HL-60/S4 treated with phorbol 12-myristate 13-acetate at 8.2 ng/mL for 4 days and 3 days (cell line): ENCODE measurements around the gene SNRNP48.

Source experiments
- in situ Hi-C: fragments of 300-500 bp; cut with MboI; formaldehyde crosslinking; loops from 2 replicates; pipeline ENCODE4 v1.15.0; 2022; ENCODE audit warnings: low sequenced_read_pairs

Gene SNRNP48, protein sequence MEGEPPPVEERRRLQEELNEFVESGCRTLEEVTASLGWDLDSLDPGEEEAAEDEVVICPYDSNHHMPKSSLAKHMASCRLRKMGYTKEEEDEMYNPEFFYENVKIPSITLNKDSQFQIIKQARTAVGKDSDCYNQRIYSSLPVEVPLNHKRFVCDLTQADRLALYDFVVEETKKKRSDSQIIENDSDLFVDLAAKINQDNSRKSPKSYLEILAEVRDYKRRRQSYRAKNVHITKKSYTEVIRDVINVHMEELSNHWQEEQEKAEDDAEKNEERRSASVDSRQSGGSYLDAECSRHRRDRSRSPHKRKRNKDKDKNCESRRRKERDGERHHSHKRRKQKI

DNA sequence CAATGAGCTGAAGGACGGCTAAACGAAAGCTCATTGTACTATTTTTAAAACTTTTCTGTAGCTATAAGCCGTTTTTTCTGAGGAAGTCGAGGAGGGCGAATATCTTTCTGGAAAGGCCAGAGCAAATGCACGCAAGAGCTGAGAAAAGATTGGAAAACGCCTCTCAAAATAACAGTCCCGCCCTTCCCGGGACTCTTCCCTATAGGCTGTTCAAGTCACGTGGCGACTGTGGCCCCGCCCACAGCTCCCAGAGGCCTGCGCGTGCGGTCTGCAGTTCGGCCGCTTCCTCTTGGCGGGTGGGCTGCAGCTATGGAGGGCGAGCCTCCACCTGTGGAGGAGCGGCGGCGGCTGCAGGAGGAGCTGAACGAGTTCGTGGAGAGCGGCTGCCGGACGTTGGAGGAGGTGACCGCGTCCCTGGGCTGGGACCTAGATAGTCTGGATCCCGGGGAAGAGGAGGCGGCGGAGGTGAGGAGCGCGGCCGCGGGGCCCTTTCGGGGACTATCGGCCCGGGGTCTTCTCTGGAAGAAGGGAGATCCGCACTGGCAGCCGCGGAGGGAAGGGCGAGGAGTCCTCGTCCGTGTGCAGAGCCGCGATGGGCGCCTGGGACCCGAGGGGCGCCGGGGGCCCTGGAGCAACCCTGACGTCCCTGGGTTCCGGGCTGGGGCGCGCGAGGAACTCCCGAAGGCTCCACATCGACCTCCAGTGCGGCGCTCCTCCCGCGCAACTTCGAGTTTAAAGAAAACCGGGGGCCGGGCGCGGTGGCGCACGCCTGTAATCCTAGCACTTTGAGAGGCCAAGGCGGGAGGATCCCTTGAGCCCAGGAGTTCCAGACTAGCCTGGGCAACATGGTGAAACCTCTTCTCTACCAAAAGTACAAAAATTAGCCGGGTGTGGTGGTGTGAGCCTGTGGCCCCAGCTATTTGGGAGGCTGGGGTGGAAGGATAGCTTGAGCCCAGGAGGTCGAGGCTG, at the start of gene SNRNP48:
Gene SNRNP48 (plus strand): TSS at position 250 of the 969 bp plus-strand sequence. CDS start 60 bp downstream, at position 310.
- in situ Hi-C loops, result loop anchor here (25.0 kb wide), 1 partner anchor 178 kb away; no protein-coding TSS in a partner anchor

DNA sequence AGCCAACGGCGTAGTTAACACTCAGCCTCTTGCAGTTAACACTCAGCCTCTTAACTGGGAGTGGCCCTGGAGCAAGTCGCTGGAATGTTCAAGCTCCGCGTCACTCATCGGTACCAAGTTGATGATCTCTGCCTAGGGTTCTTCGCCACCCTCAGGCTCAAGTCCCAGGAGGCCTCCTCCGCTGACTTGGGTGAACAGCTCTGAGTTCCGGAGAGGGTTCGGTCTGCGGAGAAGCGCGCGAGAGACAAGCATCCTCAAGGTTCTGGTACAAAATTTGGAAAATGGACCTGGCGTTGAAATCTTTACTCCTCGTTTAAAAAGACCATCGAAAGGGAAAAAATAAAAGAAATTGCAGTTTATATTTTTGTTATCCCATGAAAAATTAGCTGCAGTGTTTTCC, 49.4 kb upstream of the SNRNP48 start:
- in situ Hi-C loops, result no loop called here

DNA sequence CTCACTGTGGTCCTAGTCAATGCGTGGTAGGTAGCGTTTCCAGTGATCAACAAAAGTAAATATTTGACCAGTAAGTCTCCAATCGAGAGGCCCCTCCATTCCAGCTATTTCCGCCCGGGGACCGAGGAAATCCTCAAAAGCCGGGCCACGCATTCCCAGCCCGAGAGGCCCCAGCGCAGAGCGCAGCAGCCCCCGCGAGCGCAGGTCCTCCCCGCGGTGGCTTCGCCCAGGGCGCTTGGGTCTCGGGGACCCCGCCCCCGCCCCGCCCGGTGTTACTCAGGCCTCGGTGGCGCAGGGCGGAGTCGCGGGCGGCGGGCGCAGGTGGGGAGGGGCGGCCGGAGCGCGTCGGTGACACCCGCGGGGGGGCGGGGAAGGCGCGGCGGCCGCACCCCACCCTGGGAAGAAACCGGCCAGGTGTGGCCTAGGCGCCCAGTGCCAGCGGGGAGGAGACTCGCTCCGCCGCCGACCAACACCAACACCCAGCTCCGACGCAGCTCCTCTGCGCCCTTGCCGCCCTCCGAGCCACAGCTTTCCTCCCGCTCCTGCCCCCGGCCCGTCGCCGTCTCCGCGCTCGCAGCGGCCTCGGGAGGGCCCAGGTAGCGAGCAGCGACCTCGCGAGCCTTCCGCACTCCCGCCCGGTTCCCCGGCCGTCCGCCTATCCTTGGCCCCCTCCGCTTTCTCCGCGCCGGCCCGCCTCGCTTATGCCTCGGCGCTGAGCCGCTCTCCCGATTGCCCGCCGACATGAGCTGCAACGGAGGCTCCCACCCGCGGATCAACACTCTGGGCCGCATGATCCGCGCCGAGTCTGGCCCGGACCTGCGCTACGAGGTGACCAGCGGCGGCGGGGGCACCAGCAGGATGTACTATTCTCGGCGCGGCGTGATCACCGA, 48.6 kb upstream of the SNRNP48 start, which contains the start of gene DSP:
Gene DSP (plus strand): TSS at position 497 of the 890 bp plus-strand sequence. CDS start 245 bp downstream, at position 742.
- in situ Hi-C loops, result no loop called here

DNA sequence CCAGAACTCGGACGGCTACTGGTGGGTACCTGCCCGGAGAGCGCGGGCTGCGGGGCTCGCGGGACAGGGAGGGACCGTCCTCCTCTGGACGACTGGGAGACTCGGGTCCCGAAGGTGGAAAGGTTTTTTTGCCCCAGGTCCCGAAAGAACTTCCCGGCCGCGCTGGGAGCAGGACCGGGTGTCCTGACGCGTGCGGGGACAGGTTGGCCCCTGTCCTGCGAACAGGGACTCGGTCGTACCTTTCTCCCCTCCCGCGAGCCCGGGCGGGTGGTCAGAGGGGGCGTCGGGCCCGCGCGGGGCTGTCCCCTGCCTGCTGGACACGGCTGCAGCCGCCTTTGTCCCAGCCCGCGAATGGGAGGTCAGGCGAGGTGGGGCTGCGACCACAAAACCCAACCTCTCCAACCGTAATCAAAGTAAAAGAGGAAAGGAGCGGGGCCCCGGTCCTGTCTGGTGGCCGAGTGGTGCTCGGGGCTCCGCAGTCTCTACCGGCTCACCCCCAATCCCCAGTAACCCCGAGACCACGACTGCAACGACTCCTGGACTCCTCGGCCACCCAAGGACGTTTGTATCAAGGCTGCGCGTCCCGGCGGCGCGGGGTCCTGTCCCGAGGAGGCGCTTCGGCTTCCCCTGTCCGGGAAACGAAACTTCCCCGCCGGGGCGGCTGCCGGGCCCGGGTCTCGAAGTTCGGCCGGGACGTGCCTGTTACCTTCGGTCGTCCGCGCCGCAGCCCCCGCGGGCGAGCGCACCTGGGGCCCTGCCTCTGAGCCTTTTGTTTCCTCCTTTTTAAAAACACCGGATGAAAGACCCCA, 47.7 kb upstream of the SNRNP48 start:
- in situ Hi-C loops, result no loop called here

DNA sequence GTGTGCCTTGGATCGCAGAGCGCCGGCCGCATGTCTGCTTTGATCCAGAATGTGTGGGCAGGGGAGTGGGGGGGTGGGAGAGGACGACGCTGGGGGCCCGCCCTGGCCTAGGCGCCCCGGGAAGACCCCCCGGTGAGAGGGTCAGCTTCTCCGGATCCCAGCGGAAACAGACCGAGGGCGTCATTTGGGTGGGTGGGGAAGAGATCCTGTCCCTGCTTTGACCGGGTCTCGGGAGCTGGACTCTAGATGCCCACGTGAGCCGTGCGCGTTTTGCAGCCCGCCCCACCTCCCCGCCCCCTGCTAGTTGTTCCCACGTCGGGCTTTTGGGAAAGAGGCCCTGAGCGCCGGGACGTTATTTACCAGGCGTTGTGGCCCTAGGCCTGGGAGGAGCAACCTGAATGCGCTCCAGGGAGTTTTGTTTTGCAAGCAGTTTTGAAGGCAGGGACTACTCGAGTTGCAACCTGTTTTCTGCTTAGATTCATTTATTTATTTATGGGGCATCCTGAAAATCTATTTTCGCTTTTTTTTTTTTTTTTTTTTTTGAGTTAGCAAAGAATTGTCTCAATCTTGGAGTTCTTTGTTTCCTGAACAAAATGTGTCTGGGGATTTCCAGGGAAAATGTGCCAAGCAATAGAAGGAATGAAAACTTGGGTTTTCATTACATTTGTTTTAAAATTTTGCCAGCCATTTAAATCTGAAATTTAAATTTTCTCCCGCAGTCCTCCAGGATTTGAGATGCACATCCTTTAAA, 46.9 kb upstream of the SNRNP48 start:
- in situ Hi-C loops, result no loop called here

DNA sequence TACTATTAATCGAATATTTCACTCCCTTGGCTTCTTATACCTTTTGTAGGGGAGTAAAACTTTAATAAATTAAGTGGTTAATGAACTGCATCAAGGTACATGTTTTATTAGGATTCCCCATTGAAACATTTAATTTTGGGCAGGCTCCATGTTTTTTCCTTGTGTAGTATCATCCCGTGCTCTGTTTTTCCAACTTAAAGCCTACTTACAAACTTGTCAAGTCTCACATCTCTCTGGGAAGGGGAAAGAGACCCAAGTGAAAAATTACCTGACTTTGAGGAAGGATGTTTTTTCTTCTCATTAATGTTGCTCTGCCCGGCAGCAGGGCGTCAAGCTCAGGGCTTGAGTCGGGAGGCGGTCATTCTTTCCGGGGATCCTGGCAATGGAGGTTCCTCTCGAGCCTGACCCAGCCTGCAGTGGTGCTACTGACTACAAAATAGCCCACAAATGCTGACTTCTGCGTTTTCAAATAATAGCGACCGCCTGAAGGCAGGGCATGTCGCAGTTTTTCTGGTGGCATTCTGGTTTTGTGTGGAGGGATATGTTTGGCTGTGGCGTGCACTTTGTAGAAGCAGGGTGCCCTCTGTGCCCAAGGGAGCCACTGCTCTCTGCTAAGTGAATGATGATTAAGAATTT, 46.1 kb upstream of the SNRNP48 start:
- in situ Hi-C loops, result no loop called here

DNA sequence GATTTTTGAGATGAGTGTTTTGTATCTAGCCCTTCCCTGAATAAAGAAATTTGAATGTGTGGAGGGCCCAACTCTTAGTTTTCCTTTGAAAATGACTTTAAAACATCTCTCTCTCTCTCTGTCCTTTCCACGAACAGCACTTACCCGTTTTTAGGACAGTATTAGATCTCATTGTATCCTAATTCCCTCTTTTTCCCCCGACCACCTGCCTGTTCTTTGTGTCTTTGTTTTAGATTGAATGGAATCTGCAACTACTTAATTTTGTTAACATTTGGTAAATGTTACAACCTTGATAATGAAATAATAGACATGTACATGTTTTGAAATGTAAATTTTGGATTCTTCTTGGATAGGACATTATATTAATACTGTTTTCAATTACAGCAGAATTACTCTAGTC, 45.4 kb upstream of the SNRNP48 start:
- in situ Hi-C loops, result no loop called here

DNA sequence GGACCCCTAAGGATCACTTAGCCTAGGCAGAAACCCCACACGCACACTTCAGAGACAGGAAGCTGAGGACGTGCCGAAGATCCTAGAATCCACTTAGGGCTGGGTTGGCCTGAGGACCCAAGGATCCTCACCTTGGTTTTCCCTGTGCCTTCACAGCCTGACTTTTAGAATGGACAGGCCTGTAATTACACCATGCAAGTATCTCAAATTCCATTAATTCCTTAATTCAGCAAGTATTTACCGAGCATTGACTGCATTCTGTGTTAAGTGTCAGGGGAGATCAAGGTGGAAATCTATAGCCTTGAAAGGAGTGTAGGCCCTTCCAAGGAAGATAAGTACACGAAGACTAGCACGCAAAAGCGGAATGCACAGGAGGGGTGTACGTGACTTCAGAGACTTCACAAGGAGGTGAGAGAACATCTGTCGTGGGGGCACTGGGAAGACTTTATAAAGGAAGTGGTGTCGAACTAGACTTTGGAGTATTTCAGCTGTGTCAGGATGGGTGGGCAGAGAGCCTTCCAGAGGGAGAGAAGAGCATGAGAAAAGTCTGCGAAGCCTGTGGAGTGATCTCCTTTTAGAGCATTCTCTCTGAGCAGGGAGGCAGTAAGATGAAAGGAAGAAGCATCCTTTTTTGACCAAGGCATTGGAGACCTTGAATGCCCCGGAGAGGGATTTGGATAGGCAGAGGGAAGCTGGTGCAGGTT, 44.5 kb upstream of the SNRNP48 start:
- in situ Hi-C loops, result no loop called here

DNA sequence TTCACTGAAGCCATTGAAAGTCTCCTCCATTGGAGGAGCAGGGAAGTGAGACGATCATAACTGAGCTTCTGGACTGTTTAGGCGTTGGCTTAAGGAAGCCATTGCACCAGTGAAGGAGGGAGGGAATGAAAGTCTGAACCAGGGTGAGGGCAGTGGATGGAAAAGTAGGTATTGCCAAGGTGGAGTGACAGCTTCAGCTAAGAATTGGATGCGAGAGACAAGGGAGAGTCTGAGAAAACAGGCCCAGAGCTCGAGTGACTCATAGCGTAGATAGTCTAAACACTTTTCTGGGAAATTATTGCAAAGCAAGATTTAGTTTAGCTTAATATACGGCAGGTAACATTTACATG, 44.0 kb upstream of the SNRNP48 start:
- in situ Hi-C loops, result no loop called here

DNA sequence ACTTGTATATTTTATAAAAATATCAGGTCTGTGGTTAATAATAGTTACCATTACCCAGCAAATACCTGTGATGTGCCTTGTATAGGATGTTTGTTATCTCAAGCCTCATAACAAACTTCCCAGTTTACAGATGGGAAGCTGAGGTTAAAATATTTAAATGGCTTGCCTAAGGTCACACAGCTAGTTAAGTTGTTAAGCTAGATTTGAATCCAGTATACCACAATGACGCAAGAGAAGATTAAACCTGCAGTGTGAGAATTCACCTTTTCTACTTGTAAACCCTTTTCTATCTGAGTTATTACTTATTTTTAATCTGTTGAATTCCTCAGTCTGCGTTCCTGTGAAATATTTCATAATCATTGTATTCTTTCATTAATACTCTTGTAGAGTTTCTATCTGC, 43.6 kb upstream of the SNRNP48 start:
- in situ Hi-C loops, result no loop called here

DNA sequence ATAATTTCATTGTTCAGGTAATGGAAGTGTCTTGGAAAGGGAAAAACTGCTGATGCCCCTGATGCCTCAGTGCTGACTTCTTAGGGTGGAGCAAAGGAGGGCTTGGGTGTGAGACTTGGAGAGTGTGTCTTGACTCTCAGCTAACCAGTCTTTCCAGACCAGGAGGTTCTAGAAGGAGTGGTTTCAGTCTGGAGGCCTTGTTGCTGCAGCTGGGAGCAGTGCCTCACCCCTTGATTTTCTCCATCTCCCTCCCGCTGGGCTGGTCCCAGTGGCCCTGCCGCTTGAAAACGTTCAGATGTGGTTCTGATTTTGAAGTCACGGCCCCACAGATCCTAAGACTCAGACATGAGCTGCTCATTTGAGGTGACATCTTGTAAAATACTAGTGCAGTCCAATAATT, 43.1 kb upstream of the SNRNP48 start:
- in situ Hi-C loops, result no loop called here

DNA sequence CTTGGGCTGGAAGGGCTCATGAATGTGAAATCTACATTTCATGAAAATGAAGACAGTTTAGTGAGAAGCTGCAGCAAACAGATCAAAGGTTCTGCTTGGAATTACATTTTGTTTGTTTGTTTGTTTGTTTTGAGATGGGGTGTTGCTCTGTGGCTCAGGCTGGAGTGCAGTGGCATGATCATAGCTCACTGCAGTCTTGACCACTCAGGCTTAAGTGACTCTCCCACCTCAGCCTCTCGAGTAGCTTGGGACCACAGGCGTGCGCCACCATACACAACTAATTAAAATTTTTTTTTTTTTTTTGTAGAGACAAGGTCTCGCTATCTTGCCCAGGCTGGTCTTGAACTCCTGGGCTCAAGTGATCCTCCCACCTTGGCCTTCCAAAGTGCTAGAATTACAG, 42.7 kb upstream of the SNRNP48 start:
- in situ Hi-C loops, result no loop called here

DNA sequence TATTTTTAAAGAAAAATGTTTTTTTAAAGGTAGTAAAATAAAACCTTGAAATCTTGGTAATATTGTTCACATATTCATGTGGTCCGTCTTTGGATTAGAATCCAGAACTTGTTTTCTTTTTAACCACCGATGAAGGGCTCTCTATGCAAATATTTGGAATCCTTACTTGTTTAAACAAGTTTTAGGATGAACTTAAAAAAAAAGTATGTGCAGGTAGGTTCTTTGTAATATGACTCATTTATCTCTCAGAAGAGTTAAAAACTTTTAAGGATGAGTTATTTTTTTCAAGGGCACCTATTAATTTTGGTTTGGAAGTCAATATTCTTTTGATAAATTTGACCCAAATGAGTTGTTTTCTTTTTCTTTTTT, 39.6 kb upstream of the SNRNP48 start:
- in situ Hi-C loops, result no loop called here

DNA sequence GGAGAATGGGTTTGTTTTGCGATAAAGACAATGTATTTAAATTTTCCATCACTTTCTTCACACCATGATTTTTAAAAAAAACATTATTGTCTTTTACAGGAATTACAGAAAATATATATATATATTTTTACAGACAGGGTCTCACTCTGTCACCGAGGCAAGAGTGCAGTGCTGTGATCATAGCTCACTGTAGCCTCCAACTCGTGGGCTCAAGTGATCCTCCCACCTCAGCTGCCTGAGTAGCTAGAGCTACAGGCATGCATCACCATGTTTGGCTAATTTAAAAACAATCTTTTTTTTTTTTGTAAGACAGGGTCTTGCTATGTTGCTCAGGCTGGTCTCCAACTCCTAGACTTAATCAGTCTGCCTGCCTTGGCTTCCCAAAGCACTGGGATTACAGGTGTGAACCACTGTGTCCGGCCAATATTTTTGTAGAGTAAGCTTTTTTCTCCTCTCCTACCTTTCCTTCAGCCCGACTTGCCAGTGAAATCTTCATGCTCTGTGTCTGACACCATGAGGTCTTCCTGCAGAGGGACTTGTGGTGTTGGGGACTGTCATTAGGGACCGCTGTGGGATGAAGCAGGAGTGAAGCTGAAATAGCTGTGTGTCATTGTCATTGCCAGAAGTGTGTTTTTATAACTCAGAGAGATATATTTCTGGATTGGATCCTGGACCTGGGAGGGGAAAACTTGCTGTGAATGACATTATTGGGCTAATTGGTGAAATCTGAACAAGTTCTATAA, 35.3 kb upstream of the SNRNP48 start:
- in situ Hi-C loops, result no loop called here

DNA sequence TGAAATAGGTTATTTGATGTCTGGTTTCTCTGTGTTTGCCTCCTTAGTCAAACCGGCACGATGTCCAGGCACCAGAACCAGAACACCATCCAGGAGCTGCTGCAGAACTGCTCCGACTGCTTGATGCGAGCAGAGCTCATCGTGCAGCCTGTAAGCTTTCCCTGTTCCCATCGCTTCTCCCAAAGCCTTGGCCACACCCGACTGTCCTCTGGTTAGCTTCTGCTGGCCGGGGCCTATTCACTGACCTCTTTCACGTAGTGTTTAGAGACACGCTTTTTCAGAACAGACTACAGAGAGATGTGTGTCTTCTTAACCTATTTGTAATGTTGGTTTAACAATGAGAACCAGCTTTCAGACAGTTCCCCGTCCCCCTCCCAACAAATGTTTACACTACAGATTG, 34.3 kb upstream of the SNRNP48 start:
- in situ Hi-C loops, result no loop called here

DNA sequence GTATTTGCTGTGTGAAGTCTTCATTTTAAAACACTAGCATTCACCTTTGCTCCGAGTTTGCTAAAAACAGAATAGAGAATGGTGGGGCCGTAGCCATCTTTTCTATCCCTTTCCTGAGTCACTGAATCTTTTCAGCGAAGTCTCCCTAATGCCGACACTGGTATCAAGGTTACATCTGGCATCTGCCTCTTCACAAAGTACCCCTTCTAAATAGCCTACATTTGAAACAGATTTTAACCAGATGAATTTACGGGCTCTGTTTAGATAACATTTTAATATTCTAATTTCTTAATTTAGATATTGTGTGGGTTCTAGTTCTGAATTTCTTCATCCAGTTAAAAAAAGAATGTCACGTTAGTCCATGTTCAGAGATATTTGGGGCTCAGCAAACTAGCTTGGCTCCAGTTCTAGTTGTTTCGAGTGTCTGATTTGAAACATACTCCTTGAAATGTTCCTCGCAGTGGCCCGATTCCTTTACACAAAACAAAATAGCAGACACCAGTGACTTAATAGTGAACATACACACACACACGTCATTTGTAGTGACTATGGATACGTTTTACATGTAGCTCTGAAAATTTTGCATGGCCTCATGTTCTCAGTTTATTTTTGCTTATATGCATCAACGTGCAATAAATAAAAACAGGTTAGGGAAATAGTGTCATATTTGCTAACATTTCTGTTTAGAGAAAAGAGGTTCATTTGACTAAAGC, 33.4 kb upstream of the SNRNP48 start:
- in situ Hi-C loops, result no loop called here

DNA sequence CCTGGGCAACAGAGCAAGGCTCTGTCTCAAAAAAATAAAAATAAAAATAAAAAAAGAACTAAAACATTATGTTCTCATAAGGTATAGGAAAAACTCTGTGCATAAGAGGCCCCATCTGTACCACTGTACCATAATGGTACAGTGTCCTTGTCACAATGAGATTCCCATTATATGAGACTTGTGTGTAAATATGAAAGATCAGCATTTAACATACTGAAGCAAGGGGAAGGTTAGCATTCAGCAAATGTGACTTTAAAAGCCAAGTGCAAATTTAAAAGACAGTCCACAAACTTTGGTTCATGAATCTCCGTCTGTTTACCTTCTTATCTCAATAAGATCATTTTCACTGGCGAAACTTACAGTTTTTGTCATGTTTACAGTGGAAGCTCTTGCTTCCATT, 32.3 kb upstream of the SNRNP48 start:
- in situ Hi-C loops, result no loop called here
